ENCODE measurements around the gene SPAST.
"Not testable (repeated sequence)": the region's sequence is repeated elsewhere in the genome, so short reads cannot be mapped to it uniquely, and the experiment has no call there.

The SPAST gene

DNA sequence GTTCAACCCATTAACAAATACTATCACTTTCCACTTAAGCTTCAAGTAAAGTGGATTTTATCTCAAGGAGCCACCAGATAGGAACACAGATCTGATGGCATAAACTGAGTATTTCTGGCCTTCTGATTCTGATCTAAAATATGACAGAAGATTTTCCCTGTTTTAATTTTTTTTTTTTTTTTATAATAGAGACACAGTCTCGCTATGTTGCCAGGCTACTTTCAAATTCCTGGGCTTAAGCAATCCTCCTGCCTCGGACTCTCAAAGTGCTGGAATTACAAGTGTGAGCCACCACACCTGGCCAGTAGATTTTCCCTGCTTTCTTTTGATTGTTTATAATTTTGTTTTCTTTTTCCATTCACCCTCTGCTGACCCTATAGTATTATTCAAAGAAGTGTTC, 65.7 kb downstream of the SPAST start:
- no peak for DNase-seq

DNA sequence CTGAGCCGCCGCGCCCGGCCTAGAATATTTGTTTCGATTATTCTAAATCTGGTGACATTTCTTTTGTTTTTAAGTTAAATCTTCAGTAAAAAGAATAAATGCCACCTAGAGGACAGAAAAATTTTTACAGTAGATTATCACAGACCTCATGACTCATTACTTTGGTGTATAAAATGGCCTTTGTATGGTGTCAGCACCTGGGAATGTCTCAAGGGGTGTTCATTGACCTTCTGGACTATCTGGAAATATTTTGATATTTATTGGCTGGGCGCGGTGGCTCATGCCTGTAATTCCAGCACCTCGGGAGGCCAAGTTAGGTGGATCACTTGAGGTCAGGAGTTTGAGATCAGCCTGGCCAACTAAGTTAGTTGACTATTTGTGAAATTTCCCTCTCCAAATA, 72.1 kb downstream of the SPAST start:
- no peak for DNase-seq

DNA sequence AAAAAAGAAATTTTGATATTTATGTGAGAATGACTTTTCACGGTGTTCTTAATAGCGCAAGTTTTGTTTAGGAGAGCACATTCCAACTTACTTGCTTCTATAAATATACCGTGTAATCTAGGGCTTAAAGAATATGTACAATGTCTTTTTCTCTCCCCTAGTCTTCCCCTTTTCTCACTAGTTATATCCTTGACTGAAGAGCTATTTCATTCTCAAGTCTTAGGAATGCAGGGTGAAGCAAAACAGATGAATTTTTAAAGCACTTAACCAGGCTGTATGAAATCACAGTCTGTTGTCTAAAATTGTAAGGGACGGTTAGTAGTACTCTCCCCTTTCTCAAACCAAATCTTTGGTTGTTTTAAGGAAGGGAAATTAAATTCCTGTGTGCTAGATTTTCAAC, 72.7 kb downstream of the SPAST start:
- no peak for DNase-seq

DNA sequence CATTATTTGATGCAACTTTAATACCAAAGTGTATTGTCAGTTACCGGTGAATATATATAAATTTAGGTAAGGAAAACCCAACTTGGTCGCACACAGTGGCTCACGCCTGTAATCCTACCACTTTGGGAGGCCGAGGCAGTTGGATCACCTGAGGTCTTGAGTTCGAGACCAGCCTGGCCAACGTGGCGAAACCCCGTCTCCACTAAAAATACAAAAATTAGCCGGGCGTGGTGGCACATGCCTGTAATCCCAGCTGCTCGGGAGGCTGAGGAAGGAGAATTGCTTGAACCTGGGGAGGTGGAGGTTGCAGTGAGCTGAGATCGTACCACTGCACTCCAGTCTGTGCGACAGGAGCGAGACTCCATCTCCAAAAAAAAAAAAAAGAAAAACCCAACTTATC, 88.2 kb downstream of the SPAST start:
- not testable (repeated sequence) for DNase-seq

DNA sequence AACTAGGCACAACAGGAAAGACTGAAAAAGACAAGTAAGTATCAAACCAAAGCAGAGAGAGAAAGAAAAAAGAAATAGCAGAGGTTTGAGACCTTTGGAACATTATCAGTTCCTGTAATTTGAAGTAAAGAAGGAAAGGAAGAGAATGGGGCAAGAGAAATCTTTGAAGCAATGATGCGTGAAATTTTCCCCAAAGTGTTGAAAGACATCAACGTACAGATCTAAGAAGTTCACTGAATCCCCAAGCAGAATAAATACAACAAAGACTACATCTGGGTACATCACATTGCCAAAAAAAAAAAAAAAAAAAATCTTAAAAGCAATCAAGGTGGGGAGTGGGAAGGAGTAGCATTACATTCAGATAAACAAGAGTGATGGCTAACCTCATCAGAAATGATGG, 96.3 kb downstream of the SPAST start:
- DNase-seq, result no peak

GRCh38 chr2:32161296-32161695, 97.9 kb downstream of the SPAST start:
- DNase-seq, result no peak

- not testable (repeated sequence) for DNase-seq
These were observed 100.9 kb downstream of the SPAST start for GRCh38 chr2:32164254-32164653.

DNA sequence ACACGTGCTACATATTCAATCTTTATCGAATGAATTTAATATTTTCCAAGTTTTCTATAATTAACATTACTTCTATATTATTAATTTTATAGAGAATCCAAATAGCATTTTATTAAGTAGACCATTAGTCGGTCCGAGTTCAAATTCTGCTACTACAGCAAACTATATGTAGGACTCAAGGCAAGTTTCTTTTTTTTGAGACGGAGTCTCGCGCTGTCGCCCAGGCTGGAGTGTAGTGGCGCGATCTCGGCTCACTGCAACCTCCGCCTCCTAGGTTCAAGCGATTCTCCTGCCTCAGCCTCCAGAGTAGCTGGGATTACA, 101.6 kb downstream of the SPAST start:
- not testable (repeated sequence) for DNase-seq

DNA sequence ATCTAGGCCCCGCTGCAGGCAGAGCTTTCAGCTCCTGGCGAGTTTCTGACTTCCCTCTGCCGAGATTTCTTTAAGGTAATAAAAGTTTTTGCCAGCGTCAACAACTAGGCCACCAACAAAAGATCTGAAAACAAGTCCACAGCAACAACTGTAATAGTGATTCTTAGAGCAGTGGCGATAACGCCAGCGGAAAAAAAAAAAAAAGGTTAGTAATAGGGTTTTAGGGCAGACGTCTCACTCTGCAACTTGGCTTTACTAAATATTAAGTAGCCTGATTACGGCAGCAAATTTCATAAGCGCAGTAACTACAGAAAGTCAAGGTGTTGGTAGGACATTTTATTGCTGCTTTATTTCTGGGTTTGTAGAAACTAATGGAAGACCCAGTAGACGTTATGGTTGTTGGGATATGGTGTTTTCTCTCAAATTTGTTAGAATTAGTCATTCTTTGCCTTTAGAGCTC, 102.8 kb downstream of the SPAST start:
- no peak for DNase-seq

DNA sequence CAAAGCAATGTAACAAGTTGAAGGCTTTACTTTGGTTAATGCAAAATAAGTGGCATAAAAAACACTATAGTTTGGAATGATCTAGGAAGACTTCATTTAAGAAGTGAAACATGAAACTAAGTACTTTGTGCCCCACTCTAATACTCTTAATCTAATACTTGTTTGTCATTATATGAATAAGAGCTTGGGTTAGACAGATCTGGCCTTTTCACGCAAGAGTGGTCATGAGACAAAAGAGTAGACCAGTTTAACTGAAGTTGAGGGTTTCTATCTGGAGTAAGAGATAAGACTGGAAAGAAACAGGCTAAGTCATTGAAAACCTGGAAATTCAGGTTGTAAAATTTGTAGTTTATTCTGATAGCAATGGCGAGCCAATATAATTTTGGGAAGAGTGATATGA, 105.2 kb downstream of the SPAST start:
- no peak for DNase-seq

DNA sequence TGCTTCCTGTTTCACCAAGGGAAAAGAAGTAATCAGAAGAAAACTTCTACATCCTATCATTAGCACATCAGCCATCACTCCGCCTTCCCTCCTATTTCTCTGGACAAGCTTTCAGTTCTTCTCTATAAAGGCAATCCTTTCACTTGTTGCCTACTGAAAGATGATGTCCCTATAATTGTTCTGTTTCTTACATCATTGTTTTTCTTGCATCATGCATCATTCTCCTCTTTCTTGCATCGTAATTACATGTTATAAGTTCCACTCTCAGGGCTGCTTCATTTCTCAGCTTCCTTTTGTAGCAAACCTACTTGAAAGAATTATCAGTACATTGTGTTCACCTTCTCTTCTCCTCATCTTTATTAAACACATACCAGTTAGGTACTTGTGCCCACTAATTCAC, 109.5 kb downstream of the SPAST start:
- DNase-seq, result no peak

DNA sequence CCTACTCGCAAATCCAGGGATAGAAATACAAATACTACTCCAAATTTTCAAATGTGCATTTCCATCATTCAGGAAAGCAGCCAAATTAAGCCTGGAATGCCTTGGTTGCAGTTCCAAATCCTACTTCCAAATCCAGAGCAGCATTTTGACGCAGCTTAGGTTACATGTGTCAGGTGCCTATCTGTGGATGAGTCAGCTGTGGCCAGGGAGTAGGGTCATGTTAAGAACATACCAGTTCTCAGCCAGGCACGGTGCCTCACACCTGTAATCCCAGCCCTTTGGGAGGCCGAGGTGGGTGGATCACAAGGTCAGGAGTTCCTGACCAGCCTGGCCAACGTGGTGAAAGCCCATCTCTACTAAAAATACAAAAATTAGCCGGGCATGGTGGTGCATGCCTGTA, 119.3 kb downstream of the SPAST start:
- no peak for DNase-seq

DNA sequence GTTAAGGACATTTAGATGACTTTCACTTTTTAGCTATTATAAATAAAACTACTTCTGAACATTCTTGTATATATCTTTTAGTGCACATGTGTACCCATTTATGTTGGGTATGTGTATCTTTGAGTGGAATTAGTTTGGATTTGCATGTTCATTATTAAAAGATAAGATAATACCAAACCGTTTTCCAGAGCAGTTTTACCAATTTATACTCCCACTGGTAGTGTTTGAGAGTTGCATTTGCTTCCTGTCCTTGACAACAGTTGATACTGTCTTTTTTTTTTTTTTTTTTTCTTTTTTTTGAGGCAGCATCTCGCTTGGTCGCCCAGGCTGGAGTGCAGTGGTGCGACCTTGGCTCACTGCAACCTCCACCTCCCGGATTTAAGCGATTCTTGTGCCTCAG, 125.7 kb downstream of the SPAST start:
- DNase-seq, result no peak

DNA sequence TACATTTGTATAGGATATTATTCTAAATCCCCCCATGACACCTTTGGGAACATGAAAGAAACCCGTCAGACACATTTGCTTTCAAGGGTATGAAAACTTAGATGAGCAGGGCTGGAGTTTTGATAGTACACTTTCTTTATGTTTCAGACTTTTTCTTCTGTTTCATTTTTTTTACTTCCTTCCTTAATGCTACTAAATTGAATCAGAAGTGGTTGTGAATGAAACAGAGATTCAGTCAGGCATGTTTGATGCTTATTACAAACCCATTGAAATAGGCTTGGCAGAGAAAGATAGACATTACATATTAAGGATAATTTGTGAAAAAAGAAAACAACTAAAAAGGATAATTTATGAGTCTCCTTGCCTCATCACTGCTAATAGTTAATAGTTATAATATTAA, 129.1 kb downstream of the SPAST start:
- DNase-seq, result no peak

DNA sequence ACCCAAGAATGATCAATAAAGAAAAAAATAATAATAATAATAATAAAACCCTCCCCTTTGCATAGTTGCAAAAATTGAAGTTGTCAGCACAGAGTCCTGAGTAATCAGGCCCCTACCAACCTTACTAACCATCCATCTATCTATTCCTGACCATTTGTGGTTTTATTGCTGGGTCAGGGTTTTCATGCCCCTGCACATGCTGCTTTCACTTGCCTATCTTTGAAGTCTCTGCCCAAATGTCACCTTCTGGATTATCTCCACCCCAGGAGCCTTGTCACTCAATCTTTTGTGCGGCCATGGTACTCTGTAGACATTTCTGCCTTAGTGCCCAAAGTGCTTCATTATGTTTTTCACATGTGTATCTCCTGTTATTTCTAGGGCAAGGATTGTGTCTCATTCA, 137.5 kb downstream of the SPAST start:
- DNase-seq, result no peak

DNA sequence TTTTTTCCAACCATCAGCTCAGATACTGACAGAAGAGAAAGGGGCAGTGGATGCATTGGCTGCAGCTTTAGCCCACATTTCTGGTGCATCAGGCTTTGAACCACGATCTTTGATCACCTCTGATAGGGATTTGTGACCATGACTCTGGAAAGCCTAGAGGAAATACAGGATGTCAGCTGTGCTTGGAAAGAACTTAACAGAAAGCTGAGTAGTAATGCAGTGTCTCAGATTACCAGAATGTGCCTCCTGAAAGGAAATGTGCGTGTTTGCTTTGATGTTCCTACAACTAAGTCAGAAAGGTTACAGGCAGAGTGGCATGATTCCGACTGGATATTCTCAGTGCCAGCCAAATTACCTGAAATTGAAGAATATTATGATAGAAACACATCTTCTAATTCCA, 140.1 kb downstream of the SPAST start:
- DNase-seq, result not testable (repeated sequence)
